GM23338 (cell line): ENCODE data around the gene MAP1B. TPM values are rescaled to one million over a fixed set of nuclear protein-coding genes. Genes with fewer than 3 reads are reported as not detected.
"Not testable (repeated sequence)": the region's sequence is repeated elsewhere in the genome, so short reads cannot be mapped to it uniquely, and the experiment has no call there.

Source experiments
- ATAC-seq: fragments of 200-7000 bp; cut with Tn5 transposase; 3 replicates; pipeline ENCODE4 v1.9.1; 2020
- DNase-seq: peaks from one replicate; pipeline ENCODE4 v3.0.0-alpha.2; 2015; ENCODE audit warnings: low spot score
- H2AFZ ChIP-seq: fragments of 200-600 bp; sonication (generic); 2 replicates; pipeline ENCODE4 v1.8.0; 2016; ENCODE audit warnings: antibody characterized with exemption, mild to moderate bottlenecking, moderate library complexity
- H3F3A ChIP-seq: fragments of 200-600 bp; sonication (generic); replicated peaks from 2 replicates; pipeline ENCODE4 v1.8.0; 2017; ENCODE audit warnings: antibody characterized with exemption, mixed run types, low read depth
- H3K27ac ChIP-seq: fragments of 200-600 bp; sonication (generic); 2 replicates; pipeline ENCODE4 v1.6.1; 2016; ENCODE audit warnings: low read depth
- H3K27me3 ChIP-seq: fragments of 200-600 bp; sonication (generic); 2 replicates; pipeline ENCODE4 v1.8.0; 2016; ENCODE audit warnings: mild to moderate bottlenecking, mixed run types, moderate library complexity; ENCODE audit not compliant: insufficient read depth
- H3K36me3 ChIP-seq: fragments of 200-600 bp; sonication (generic); 2 replicates; pipeline ENCODE4 v1.8.0; 2016; ENCODE audit warnings: mild to moderate bottlenecking; ENCODE audit not compliant: insufficient read depth
- H3K4me1 ChIP-seq: fragments of 200-600 bp; sonication (generic); 2 replicates; pipeline ENCODE4 v1.8.0; 2016; ENCODE audit warnings: mild to moderate bottlenecking, moderate library complexity; ENCODE audit not compliant: insufficient read depth
- H3K4me2 ChIP-seq: fragments of 200-600 bp; sonication (generic); 2 replicates; pipeline ENCODE4 v1.7.1; 2017; ENCODE audit warnings: mixed run types
- H3K4me3 ChIP-seq: fragments of 200-600 bp; sonication (generic); 2 replicates; pipeline ENCODE4 v1.6.1; 2016; ENCODE audit warnings: mixed run types
- H3K79me2 ChIP-seq: fragments of 200-600 bp; sonication (generic); replicated peaks from 2 replicates; pipeline ENCODE4 v1.8.0; 2017; ENCODE audit warnings: mild to moderate bottlenecking; ENCODE audit not compliant: insufficient read depth
- H3K9me2 ChIP-seq: fragments of 200-600 bp; sonication (generic); 2 replicates; pipeline ENCODE4 v1.8.0; 2017; ENCODE audit not compliant: insufficient read depth
- H4K20me1 ChIP-seq: fragments of 200-600 bp; sonication (generic); replicated peaks from 2 replicates; pipeline ENCODE4 v1.8.0; 2017; ENCODE audit warnings: mild to moderate bottlenecking; ENCODE audit not compliant: insufficient read depth
- H3K27ac Mint-ChIP-seq: 2 replicates; pipeline ENCODE4 v1.8.0; 2020; ENCODE audit warnings: inconsistent platforms, mild to moderate bottlenecking, moderate library complexity, mixed read lengths
- H3K27me3 Mint-ChIP-seq: 3 replicates; pipeline ENCODE4 v1.8.0; 2022; ENCODE audit warnings: low read depth, mild to moderate bottlenecking, moderate library complexity, mixed read lengths, inconsistent platforms; ENCODE audit not compliant: insufficient read depth, poor library complexity
- H3K36me3 Mint-ChIP-seq: 3 replicates; pipeline ENCODE4 v1.8.0; 2021; ENCODE audit warnings: low read depth, mild to moderate bottlenecking, inconsistent platforms, moderate library complexity, mixed read lengths
- H3K4me1 Mint-ChIP-seq: 3 replicates; pipeline ENCODE4 v1.8.0; 2020; ENCODE audit warnings: mild to moderate bottlenecking, inconsistent platforms, mixed read lengths
- H3K4me3 Mint-ChIP-seq: 3 replicates; pipeline ENCODE4 v1.8.0; 2021; ENCODE audit warnings: moderate library complexity, mild to moderate bottlenecking, inconsistent platforms, mixed read lengths
- H3K9me3 Mint-ChIP-seq: 3 replicates; pipeline ENCODE4 v1.8.0; 2020; ENCODE audit warnings: moderate library complexity, mild to moderate bottlenecking, inconsistent platforms, mixed read lengths
- CREB1 ChIP-seq: fragments of 250-450 bp; sonication (Bioruptor Pico); IDR thresholded peaks from 2 replicates; pipeline ENCODE4 v1.5.0; 2020; ENCODE audit warnings: low read depth, mild to moderate bottlenecking, moderate library complexity
- EZH2 ChIP-seq: fragments of 200-600 bp; sonication (generic); IDR thresholded peaks from one replicate; pipeline ENCODE4 v1.8.0; 2017; ENCODE audit warnings: antibody characterized with exemption, mild to moderate bottlenecking, low read depth; ENCODE audit not compliant: unreplicated experiment
- JUNB ChIP-seq: IDR thresholded peaks from one replicate; pipeline ENCODE4 v1.6.1; 2016; ENCODE audit warnings: antibody characterized with exemption; ENCODE audit not compliant: unreplicated experiment
- NANOG ChIP-seq: IDR thresholded peaks from 2 replicates; pipeline ENCODE4 v1.6.1; 2016; ENCODE audit warnings: antibody characterized with exemption, borderline replicate concordance
- STAT1 ChIP-seq: IDR thresholded peaks from one replicate; pipeline ENCODE4 v1.6.1; 2016; ENCODE audit warnings: antibody characterized with exemption; ENCODE audit not compliant: unreplicated experiment
- ZNF331 ChIP-seq: fragments of 250-450 bp; sonication (Bioruptor Pico); IDR thresholded peaks from 2 replicates; pipeline ENCODE4 v1.5.0; 2020; ENCODE audit warnings: low read depth, mild to moderate bottlenecking, moderate library complexity
- polyA plus RNA-seq: library from polyadenylated mRNA; unstranded; fragments of >200 nt; fragmentation: Nextera tagmentation; extraction: Ambion mirVana; gene quantifications from 2 replicates; pipeline ENCODE4 v1.2.1, GENCODE V29; 2016
- total RNA-seq: library from RNA; depleted of rRNA; stranded (reverse); fragments of >200 nt; shearing (Covaris generic); gene quantifications from 2 replicates; pipeline ENCODE4 v1.2.3, GENCODE V29; 2014
- TF ChIP-seq, protein P1 (sequence below): IDR thresholded peaks from one replicate; pipeline ENCODE4 v1.6.1; 2018; ENCODE audit warnings: antibody characterized with exemption; ENCODE audit not compliant: unreplicated experiment

MAP1B gene
- total and polyA plus RNA-seq, 2 experiments from 2014 or later = 148 to 263 TPM

DNA sequence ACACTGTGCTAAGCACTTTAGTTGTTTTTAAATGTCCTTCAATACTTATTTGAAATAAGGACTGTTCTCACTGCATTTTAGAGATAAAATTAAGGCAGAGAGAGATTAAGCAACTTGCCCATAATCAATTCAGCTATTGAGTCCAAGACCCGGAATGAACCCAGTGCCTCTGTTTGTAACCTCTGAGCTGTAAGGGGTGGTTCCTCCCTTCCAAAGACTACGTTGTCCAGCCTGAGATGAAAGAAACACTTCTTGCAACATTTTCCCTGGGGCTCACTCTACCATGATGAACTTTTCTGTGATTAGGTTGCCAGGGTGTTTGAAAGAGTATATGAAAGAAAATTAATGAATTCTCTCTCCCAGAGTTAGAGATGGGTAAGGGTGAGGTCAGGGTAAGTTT is 22.0 kb upstream of the MAP1B start (continued):
- TF ChIP-seq NANOG = no peak
- TF ChIP-seq CREB1 (CRISPR knock-in tag) = no peak
- TF ChIP-seq ZNF331 (CRISPR knock-in tag) = no peak
- no peak for TF ChIP-seq STAT1

DNA sequence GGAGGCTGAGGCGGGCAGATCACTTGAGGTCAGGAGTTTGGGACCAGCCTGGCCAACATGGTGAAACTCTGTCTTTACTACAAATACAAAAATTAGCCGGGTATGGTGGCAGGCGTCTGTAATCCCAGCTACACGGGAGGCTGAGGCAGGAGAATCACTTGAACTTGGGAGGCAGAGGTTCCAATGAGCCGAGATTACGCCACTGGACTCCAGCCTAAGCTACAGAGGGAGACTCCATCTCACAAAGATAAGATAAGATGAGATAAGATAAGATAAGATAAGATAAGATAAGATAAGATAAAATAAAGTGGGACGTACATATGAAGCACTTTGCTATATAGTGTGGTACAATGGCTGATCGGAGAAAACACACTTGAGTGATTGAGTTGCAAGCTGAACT is 17.6 kb upstream of the MAP1B start:
- H3K36me3 Mint-ChIP-seq, H3K4me2 ChIP-seq, H2AFZ ChIP-seq, H3K4me3 Mint-ChIP-seq, H3K4me1 ChIP-seq, H3K9me3 Mint-ChIP-seq, H3K27me3 Mint-ChIP-seq, H3K9me2 ChIP-seq, H3K27ac ChIP-seq, H3K27ac Mint-ChIP-seq, ATAC-seq, H3K4me1 Mint-ChIP-seq, H3F3A ChIP-seq, H3K36me3 ChIP-seq, H3K27me3 ChIP-seq, H3K79me2 ChIP-seq, H3K4me3 ChIP-seq, DNase-seq, H4K20me1 ChIP-seq: not testable (repeated sequence)

GRCh38 chr5:72092074-72092473 is 15.2 kb upstream of the MAP1B start:
- Mint-ChIP-seq H3K9me3 (no peaks in the 10 kb centered on the region), H3K4me3 (no peak overlapping the region), H3K27me3 (peaks cover 1% of the 10 kb centered on the region), H3K4me1 (no peaks in the 10 kb centered on the region), H3K27ac (no peak overlapping the region), H3K36me3 (no peaks in the 10 kb centered on the region)
- Histone ChIP-seq H2AFZ (no peak overlapping the region), H3K79me2 (no peaks in the 10 kb centered on the region), H3F3A (no peaks in the 10 kb centered on the region), H3K36me3 (no peaks in the 10 kb centered on the region), H3K27ac (no peak overlapping the region), H3K4me1 (no peaks in the 10 kb centered on the region), H3K27me3 (no peaks in the 10 kb centered on the region), H3K9me2 (no peaks in the 10 kb centered on the region), H3K4me2 (no peak overlapping the region), H3K4me3 (no peak overlapping the region), H4K20me1 (no peaks in the 10 kb centered on the region)
- DNase-seq = no peak
- TF ChIP-seq, protein P1, sequence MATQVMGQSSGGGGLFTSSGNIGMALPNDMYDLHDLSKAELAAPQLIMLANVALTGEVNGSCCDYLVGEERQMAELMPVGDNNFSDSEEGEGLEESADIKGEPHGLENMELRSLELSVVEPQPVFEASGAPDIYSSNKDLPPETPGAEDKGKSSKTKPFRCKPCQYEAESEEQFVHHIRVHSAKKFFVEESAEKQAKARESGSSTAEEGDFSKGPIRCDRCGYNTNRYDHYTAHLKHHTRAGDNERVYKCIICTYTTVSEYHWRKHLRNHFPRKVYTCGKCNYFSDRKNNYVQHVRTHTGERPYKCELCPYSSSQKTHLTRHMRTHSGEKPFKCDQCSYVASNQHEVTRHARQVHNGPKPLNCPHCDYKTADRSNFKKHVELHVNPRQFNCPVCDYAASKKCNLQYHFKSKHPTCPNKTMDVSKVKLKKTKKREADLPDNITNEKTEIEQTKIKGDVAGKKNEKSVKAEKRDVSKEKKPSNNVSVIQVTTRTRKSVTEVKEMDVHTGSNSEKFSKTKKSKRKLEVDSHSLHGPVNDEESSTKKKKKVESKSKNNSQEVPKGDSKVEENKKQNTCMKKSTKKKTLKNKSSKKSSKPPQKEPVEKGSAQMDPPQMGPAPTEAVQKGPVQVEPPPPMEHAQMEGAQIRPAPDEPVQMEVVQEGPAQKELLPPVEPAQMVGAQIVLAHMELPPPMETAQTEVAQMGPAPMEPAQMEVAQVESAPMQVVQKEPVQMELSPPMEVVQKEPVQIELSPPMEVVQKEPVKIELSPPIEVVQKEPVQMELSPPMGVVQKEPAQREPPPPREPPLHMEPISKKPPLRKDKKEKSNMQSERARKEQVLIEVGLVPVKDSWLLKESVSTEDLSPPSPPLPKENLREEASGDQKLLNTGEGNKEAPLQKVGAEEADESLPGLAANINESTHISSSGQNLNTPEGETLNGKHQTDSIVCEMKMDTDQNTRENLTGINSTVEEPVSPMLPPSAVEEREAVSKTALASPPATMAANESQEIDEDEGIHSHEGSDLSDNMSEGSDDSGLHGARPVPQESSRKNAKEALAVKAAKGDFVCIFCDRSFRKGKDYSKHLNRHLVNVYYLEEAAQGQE = no peak
- TF ChIP-seq STAT1 (no peak), JUNB (no peak), EZH2 (no peak)
- no peak for ATAC-seq
